HEK293 (cell line): ENCODE data around the gene PAQR5.

Experiments
- CTCF ChIA-PET: fragments of 350-600 bp; formaldehyde crosslinking; extraction: SDS; loops from one replicate; lab custom pipeline; 2021; ENCODE audit warnings: antibody characterized with exemption; lab: Yijun Ruan, JAX
- POLR2A ChIA-PET: fragments of 300-600 bp; formaldehyde crosslinking; extraction: SDS; loops from one replicate; lab custom pipeline; 2020; ENCODE audit warnings: antibody characterized with exemption, inconsistent platforms; lab: Yijun Ruan, JAX
- H3K27ac ChIP-seq: fragments of 200-500 bp; sonication (Bioruptor generic); 2 replicates; pipeline ENCODE4 v1.5.1; 2014; ENCODE audit warnings: low read depth, low read length, control low read depth, inconsistent platforms; ENCODE audit errors: extremely low read depth
- H3K36me3 ChIP-seq, 2 experiments: fragments of 200-500 bp in 1 of 2; sonication (Bioruptor generic) in 1 of 2; 1 replicate in 1 of 2; 2 replicates in 1 of 2; pipeline ENCODE4 v1.5.1; 2014 to 2017; ENCODE audit warnings: inconsistent platforms in 2 of 2, low read length in 2 of 2; ENCODE audit not compliant: control insufficient read depth in 2 of 2, insufficient read depth in 1 of 2
- H3K4me1 ChIP-seq: fragments of 200-500 bp; sonication (Bioruptor generic); 2 replicates; pipeline ENCODE4 v1.5.1; 2014; ENCODE audit warnings: mild to moderate bottlenecking, low read length, inconsistent platforms; ENCODE audit not compliant: control insufficient read depth, insufficient read depth
- H3K4me3 ChIP-seq: 2 replicates; pipeline ENCODE4 v1.5.1; 2011; ENCODE audit warnings: low read depth, mild to moderate bottlenecking, control low read depth, low read length, moderate library complexity
- H3K9me3 ChIP-seq: fragments of 200-500 bp; sonication (Bioruptor generic); 2 replicates; pipeline ENCODE4 v1.5.1; 2014; ENCODE audit warnings: low read depth, low read length, inconsistent platforms; ENCODE audit not compliant: control insufficient read depth, insufficient read depth
- BCL11B ChIP-seq: fragments of 450-650 bp; formaldehyde crosslinking; IDR thresholded peaks from 2 replicates; pipeline ENCODE4 v1.5.1; 2016; ENCODE audit warnings: low read depth, missing biosample characterization, missing genetic modification characterization
- GFI1B ChIP-seq: fragments of 450-650 bp; formaldehyde crosslinking; IDR thresholded peaks from 2 replicates; pipeline ENCODE4 v1.5.1; 2016; ENCODE audit warnings: missing biosample characterization, missing genetic modification characterization
- HOXC10 ChIP-seq: sonication (generic); formaldehyde crosslinking; IDR thresholded peaks from 2 replicates; pipeline ENCODE4 v1.8.1; 2023; ENCODE audit warnings: mild to moderate bottlenecking, missing genetic modification reagents
- KLF1 ChIP-seq: fragments of 450-650 bp; formaldehyde crosslinking; IDR thresholded peaks from 2 replicates; pipeline ENCODE4 v1.5.1; 2016; ENCODE audit warnings: missing biosample characterization, missing genetic modification characterization
- MYNN ChIP-seq: fragments of 450-650 bp; formaldehyde crosslinking; IDR thresholded peaks from 2 replicates; pipeline ENCODE4 v1.5.1; 2016; ENCODE audit warnings: missing biosample characterization, missing genetic modification characterization, borderline replicate concordance
- MZF1 ChIP-seq: fragments of 450-650 bp; formaldehyde crosslinking; IDR thresholded peaks from 2 replicates; pipeline ENCODE4 v1.5.1; 2017; ENCODE audit warnings: missing biosample characterization, missing genetic modification characterization, borderline replicate concordance
- PRDM10 ChIP-seq: fragments of 450-650 bp; formaldehyde crosslinking; IDR thresholded peaks from 2 replicates; pipeline ENCODE4 v1.5.1; 2016; ENCODE audit warnings: missing biosample characterization, missing genetic modification characterization
- REPIN1 ChIP-seq: fragments of 450-650 bp; formaldehyde crosslinking; IDR thresholded peaks from 2 replicates; pipeline ENCODE4 v1.5.1; 2017; ENCODE audit warnings: missing biosample characterization, missing genetic modification characterization, low read depth
- ZBTB11 ChIP-seq: fragments of 450-650 bp; formaldehyde crosslinking; conservative IDR thresholded peaks from 2 replicates; pipeline ENCODE4 v1.5.1; 2016; ENCODE audit warnings: low read depth, missing biosample characterization, missing genetic modification characterization
- ZBTB6 ChIP-seq: fragments of 450-650 bp; formaldehyde crosslinking; IDR thresholded peaks from 2 replicates; pipeline ENCODE4 v1.5.1; 2017; ENCODE audit warnings: missing biosample characterization, missing genetic modification characterization
- ZIC2 ChIP-seq: fragments of 450-650 bp; formaldehyde crosslinking; IDR thresholded peaks from 2 replicates; pipeline ENCODE4 v1.5.1; 2016; ENCODE audit warnings: missing biosample characterization, missing genetic modification characterization
- ZNF211 ChIP-seq: fragments of 450-650 bp; formaldehyde crosslinking; IDR thresholded peaks from 2 replicates; pipeline ENCODE4 v1.5.1; 2016; ENCODE audit warnings: low read depth, missing biosample characterization, missing genetic modification characterization
- ZNF223 ChIP-seq: fragments of 450-650 bp; formaldehyde crosslinking; IDR thresholded peaks from 2 replicates; pipeline ENCODE4 v1.5.1; 2016; ENCODE audit warnings: missing biosample characterization, missing genetic modification characterization
- ZNF266 ChIP-seq: fragments of 450-650 bp; formaldehyde crosslinking; IDR thresholded peaks from 2 replicates; pipeline ENCODE4 v1.5.1; 2016; ENCODE audit warnings: missing biosample characterization, missing genetic modification characterization, low read depth
- ZNF292 ChIP-seq: fragments of 450-650 bp; formaldehyde crosslinking; IDR thresholded peaks from 2 replicates; pipeline ENCODE4 v1.5.1; 2016; ENCODE audit warnings: low read depth, missing biosample characterization, missing genetic modification characterization, borderline replicate concordance
- ZNF335 ChIP-seq: fragments of 450-650 bp; formaldehyde crosslinking; conservative IDR thresholded peaks from 2 replicates; pipeline ENCODE4 v1.5.1; 2016; ENCODE audit warnings: missing biosample characterization, missing genetic modification characterization
- ZNF518A ChIP-seq: fragments of 450-650 bp; formaldehyde crosslinking; conservative IDR thresholded peaks from 2 replicates; pipeline ENCODE4 v1.5.1; 2016; ENCODE audit warnings: low read depth, missing biosample characterization, missing genetic modification characterization
- ZNF555 ChIP-seq: fragments of 450-650 bp; formaldehyde crosslinking; conservative IDR thresholded peaks from 2 replicates; pipeline ENCODE4 v1.5.1; 2017; ENCODE audit warnings: missing biosample characterization, mild to moderate bottlenecking, missing genetic modification characterization, inconsistent platforms

PAQR5 gene

GRCh38 chr15:69450968-69451695, 152.4 kb downstream of the PAQR5 start:
- ChIA-PET CTCF (interaction anchor here (0.8 to 3.2 kb wide), 6 partner anchors 11 to 392 kb away, joined by 4 to 15 read pairs (median 7); no protein-coding TSS in a partner anchor), POLR2A (interaction anchor here (0.5 to 4.4 kb wide), 7 partner anchors 10 to 291 kb away, joined by 3 to 107 read pairs (median 8); partner anchors contain the start of gene GLCE)
- Histone ChIP-seq H3K4me1 (peaks cover 10% of the 10 kb centered on the region), H3K36me3 (peaks cover 56 to 58% of the 10 kb centered on the region in 2 experiments), H3K4me3 (no peak overlapping the region), H3K27ac (no peak overlapping the region), H3K9me3 (no peaks in the 10 kb centered on the region)
- TF ChIP-seq KLF1 (tag by site-specific recombination) (0 out of 2 replicates have a peak, but pooled peaks have one; percentile 8), ZBTB6 (tag by site-specific recombination) (no peak)

- Histone ChIP-seq H3K4me1 (peaks cover 10% of the 10 kb centered on the region), H3K4me3 (peak overlapping the region; percentile 89), H3K36me3 (peaks cover 55 to 57% of the 10 kb centered on the region in 2 experiments), H3K27ac (peak overlapping the region; percentile 70), H3K9me3 (no peaks in the 10 kb centered on the region)
- POLR2A ChIA-PET: interaction anchor here (0.5 to 4.4 kb wide), 22 partner anchors 9 to 646 kb away, joined by 3 to 107 read pairs (median 4); partner anchors contain the start of genes ANP32A, GLCE and KIF23
- CTCF ChIA-PET: interaction anchor here (0.6 to 3.2 kb wide), 6 partner anchors 11 to 393 kb away, joined by 4 to 15 read pairs (median 6); no protein-coding TSS in a partner anchor
- TF ChIP-seq ZBTB11 (tag by site-specific recombination) (no peak), ZNF266 (tag by site-specific recombination) (no peak), MZF1 (tag by site-specific recombination) (no peak), ZNF211 (tag by site-specific recombination) (no peak), HOXC10 (no peak), ZIC2 (tag by site-specific recombination) (no peak), ZNF335 (tag by site-specific recombination) (peak; percentile 98), REPIN1 (no peak), ZNF555 (tag by site-specific recombination) (no peak), ZNF223 (tag by site-specific recombination) (no peak), MYNN (tag by site-specific recombination) (no peak), PRDM10 (tag by site-specific recombination) (peak; percentile 93), GFI1B (no peak), ZNF518A (tag by site-specific recombination) (peak; percentile 40; the same call in 1 of the 2 replicates), BCL11B (no peak), ZNF292 (tag by site-specific recombination) (no peak)
Observed at GRCh38 chr15:69451951-69452691, 153.4 kb downstream of the PAQR5 start.
